Activated CD4-positive, alpha-beta T cell treated with anti-CD3 and anti-CD28 coated beads, Interleukin-2, amount 10 ng/mL, durations not matched to agents 24 days and 14 days (primary cell): Measurements from ENCODE around the gene STRAP. TPM values are rescaled to one million over a fixed set of nuclear protein-coding genes. Genes with fewer than 3 reads are reported as not detected.
"Not testable (repeated sequence)": the region's sequence is repeated elsewhere in the genome, so short reads cannot be mapped to it uniquely, and the experiment has no call there.

ENCODE experiments used
- DNase-seq: peaks from one replicate; pipeline ENCODE4 v3.0.0; 2022
- H3K27ac Mint-ChIP-seq: one replicate; pipeline ENCODE4 v1.8.0; 2022; ENCODE audit warnings: mild to moderate bottlenecking, mixed read lengths
- H3K27me3 Mint-ChIP-seq: one replicate; pipeline ENCODE4 v1.8.0; 2022; ENCODE audit warnings: mixed read lengths
- H3K36me3 Mint-ChIP-seq: one replicate; pipeline ENCODE4 v1.8.0; 2022; ENCODE audit warnings: low read depth, mild to moderate bottlenecking, mixed read lengths
- H3K4me1 Mint-ChIP-seq: one replicate; pipeline ENCODE4 v1.8.0; 2021; ENCODE audit warnings: mixed read lengths
- H3K4me3 Mint-ChIP-seq: one replicate; pipeline ENCODE4 v1.8.0; 2022; ENCODE audit warnings: mild to moderate bottlenecking, moderate library complexity, mixed read lengths
- H3K9me3 Mint-ChIP-seq: one replicate; pipeline ENCODE4 v1.8.0; 2021; ENCODE audit warnings: mixed read lengths
- intact Hi-C: fragments of 100-400 bp; cut with micrococcal nuclease; formaldehyde crosslinking; loops from one replicate; pipeline ENCODE4 v1.15.1; 2023
- total RNA-seq: library from RNA; stranded (reverse); gene quantifications from 2 replicates; pipeline ENCODE4 v1.2.3, GENCODE V29; 2022

The STRAP gene
- total RNA-seq, 1 donor from 2014 or later: 166 TPM

DNA sequence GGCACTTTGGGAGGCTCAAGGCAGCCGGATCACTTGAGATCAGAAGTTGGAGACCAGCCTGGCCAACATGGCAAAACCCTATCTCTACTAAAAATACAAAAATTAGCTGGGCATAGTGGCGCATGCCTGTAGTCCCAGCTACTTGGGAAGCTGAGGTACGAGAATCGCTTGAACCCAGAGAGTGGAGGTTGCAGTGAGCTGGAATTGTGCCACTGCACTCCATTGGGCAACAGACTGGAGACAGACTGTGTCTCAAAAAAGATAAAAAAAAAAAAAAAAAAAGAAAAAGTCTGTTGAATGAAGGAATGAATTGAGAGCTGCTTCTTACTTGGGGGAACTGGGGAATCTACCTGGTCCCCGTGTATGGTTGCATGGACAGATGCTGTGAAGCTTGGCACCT is 31.9 kb downstream of the STRAP start:
- H3K4me3 Mint-ChIP-seq, H3K27ac Mint-ChIP-seq, H3K36me3 Mint-ChIP-seq, H3K9me3 Mint-ChIP-seq, DNase-seq, H3K27me3 Mint-ChIP-seq, intact Hi-C loops, H3K4me1 Mint-ChIP-seq: not testable (repeated sequence)

DNA sequence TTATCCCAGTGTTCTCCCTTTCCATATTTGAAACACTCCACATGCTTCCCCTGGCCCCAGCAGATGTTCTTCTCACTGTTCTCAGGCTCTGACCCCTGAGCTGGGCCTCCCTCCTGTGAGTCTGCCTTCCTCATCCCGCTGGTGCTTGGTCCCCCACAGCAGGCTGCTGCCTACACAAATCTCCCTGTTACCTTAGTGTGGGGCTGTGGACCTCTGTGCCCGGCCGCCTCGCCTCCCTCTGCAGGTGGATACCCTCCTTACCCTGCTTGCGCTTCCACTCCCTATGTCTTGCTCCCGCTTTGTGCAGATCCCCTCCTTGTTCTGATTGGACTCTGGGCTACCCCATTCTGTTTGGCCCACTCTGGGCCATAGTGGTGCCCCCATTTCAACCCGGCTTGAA is 35.9 kb downstream of the STRAP start:
- no peaks in the 10 kb centered on the region for H3K9me3 Mint-ChIP-seq
- no peaks in the 10 kb centered on the region for H3K27me3 Mint-ChIP-seq
- intact Hi-C loops: no loop called here
- no peaks in the 10 kb centered on the region for H3K4me1 Mint-ChIP-seq
- H3K4me3 Mint-ChIP-seq: no peak overlapping the region
- no peak overlapping the region for H3K27ac Mint-ChIP-seq
- DNase-seq: no peak
- no peaks in the 10 kb centered on the region for H3K36me3 Mint-ChIP-seq

DNA sequence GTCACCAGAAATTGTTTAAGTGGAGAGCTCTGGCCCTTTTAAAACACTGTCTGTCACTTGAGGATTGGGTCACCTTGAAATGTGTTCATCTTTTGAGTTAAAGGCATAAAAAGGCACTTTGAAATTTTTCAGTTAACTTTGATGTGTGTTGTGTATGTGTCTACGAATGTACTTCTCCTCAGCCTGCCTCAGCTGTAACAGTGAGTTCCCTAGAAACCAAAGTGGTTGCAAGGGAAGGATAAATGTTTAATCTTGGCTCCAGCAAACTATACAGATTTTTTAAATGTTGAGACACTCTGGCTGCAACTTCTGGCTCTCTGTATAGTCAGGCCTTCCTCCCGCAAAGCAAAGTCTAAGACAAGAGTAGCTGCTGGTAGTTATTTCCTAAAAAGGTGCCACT is 37.2 kb downstream of the STRAP start:
- no peaks in the 10 kb centered on the region for H3K9me3 Mint-ChIP-seq
- intact Hi-C loops: no loop called here
- no peak overlapping the region for H3K27ac Mint-ChIP-seq
- no peaks in the 10 kb centered on the region for H3K4me1 Mint-ChIP-seq
- H3K27me3 Mint-ChIP-seq: no peaks in the 10 kb centered on the region
- H3K4me3 Mint-ChIP-seq: no peak overlapping the region
- no peak for DNase-seq
- H3K36me3 Mint-ChIP-seq: no peaks in the 10 kb centered on the region

DNA sequence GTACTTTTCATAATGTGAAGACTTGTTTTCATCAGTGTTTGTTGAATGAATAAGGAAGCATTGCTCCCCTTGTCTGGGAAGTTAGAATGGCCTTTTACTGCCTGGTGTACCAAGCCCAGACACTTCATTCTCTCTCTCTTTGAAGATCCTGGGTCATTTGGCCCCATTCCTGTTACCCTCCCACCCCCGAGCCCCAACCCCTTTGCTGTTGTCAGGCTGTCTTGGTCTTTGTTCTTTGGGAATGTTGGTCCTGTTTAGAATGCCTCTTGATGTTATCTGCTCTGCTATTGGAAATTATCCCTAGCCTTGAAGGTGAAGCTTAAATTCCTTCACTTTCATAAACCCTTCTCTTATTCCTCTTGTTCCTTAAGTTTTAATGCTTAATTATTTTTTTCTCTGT is 42.8 kb downstream of the STRAP start:
- intact Hi-C loops: no loop called here
- Mint-ChIP-seq H3K27ac (no peak overlapping the region), H3K27me3 (no peaks in the 10 kb centered on the region), H3K36me3 (no peaks in the 10 kb centered on the region), H3K4me3 (no peak overlapping the region), H3K9me3 (no peaks in the 10 kb centered on the region), H3K4me1 (no peaks in the 10 kb centered on the region)
- DNase-seq: no peak

DNA sequence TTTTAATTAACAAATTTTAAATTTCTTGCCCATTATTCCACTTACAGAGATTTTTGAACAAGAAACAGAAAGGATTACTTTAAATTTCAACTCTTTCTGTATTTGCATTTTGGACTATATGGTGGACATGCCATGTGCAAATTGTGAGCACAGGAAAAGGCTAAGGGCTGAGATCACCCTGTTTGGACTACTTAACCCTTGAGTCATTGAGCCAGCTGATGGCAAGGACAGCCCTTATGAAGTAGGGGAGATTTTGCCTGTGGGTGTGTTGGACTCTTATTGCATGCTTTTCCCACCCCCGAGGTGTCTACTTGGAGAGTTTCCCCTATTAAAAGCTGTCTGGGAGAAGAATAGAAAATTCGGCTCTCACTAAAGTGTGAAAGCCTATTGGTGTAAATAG is 46.2 kb downstream of the STRAP start:
- Mint-ChIP-seq H3K4me1 (no peaks in the 10 kb centered on the region), H3K9me3 (no peaks in the 10 kb centered on the region), H3K4me3 (no peak overlapping the region), H3K27ac (no peak overlapping the region), H3K36me3 (no peaks in the 10 kb centered on the region), H3K27me3 (no peaks in the 10 kb centered on the region)
- DNase-seq: no peak
- intact Hi-C loops: no loop called here

DNA sequence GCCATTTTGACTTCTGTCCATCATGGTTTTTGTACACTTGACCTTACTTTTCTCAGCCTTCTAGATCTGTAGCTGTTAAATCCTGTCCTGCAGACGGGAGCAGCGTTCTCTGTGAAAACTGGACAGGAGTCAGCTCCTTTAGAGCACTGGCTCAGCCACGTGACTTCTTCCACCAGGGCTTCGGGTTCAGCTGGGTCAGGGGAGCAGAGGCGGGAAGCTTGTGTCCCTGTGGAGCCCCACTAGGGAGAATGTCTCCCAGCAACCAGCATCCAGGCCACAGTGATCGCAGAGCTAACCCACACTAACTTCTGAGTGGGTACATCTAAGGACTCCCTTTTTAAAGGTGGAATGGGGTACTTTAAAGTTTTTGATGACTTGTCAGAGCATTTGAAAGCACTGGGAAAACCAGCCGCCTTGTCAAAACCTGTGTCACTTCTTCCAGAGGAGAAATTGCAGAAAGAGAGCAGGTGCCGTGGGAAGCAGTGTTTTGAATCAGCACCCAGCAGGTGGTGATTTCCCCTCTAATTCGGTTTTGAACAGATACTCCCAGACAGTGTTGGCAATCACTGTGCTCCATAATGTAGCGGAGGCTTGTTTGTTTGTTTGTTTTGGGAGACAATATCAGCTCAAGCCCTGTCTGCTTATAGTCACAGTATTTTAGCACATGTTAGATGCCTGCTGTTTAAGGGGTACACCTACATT is 46.8 kb downstream of the STRAP start:
- H3K4me3 Mint-ChIP-seq: no peak overlapping the region

DNA sequence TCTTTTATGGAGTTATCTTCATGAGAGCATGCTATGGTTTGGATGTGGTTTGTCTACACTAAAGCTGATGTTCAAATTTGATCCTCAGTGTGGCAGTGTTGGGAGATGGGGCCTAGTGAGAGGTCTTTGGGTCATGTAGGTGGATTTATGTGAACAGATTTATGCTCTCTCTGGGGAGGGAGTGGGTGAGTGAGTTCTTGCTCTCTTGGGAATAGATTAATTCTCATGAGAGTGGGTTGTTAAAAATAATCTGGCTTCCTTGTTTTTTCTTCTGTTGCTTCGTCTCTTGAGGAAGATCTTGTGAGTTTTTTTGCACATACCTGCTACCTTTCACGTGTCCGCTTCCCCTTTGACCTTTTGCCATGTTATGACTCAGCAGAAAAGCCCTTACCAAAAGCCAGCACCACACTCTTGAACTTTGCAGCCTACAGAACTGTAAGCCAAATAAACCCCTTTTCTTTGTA is 49.4 kb downstream of the STRAP start:
- DNase-seq: no peak
- Mint-ChIP-seq H3K9me3 (no peaks in the 10 kb centered on the region), H3K27ac (no peak overlapping the region), H3K4me1 (no peaks in the 10 kb centered on the region), H3K27me3 (no peaks in the 10 kb centered on the region), H3K4me3 (no peak overlapping the region), H3K36me3 (no peaks in the 10 kb centered on the region)
- intact Hi-C loops: no loop called here

More for the DNA sequence above, 46.8 kb downstream of the STRAP start:
- peak; percentile 45 for DNase-seq
- no peaks in the 10 kb centered on the region for H3K4me1 Mint-ChIP-seq
- H3K27me3 Mint-ChIP-seq: no peaks in the 10 kb centered on the region
- no peaks in the 10 kb centered on the region for H3K9me3 Mint-ChIP-seq
- intact Hi-C loops: no loop called here
- H3K27ac Mint-ChIP-seq: no peak overlapping the region
- no peaks in the 10 kb centered on the region for H3K36me3 Mint-ChIP-seq

DNA sequence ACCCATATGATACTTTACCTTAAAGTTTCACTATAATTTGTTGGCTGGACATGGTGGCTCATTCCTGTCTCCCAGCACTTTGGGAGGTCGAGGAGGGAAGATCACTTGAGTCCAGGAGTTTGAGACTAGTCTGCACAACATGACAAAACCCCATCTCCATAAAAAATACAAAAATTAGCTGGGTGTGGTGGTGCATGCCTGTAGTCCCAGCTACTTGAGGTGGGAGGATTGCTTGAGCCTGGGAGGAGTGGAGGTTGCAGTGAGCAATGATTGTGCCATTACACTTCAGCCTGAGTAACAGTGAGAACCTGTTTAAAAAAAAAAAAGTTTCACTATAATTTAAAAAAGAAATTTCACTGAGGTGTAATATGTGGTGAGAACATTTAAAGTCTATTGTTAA is 50.1 kb downstream of the STRAP start:
- no peak for DNase-seq
- Mint-ChIP-seq H3K4me3 (no peak overlapping the region), H3K9me3 (peaks cover 1% of the 10 kb centered on the region), H3K36me3 (no peaks in the 10 kb centered on the region), H3K4me1 (no peaks in the 10 kb centered on the region), H3K27me3 (no peaks in the 10 kb centered on the region), H3K27ac (no peak overlapping the region)
- intact Hi-C loops: no loop called here

DNA sequence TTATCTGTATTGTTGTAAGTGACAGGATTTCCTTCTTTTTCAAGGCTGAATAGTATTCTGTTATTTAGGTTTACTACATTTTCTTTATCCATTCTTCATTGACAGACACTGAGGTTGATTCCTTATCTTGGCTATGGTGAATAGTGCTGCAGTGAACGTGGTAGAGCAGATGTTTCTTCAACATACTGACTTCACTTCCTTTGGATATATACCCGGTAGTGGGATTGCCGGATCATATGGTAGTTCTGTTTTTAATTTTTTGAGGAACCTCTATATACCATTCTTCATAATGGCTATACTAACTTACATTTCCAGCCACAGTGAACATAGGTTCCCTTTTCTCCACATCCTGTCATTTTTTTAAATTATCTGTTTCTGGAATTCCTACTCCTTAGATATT is 50.8 kb downstream of the STRAP start:
- H3K27ac Mint-ChIP-seq: no peak overlapping the region
- no peaks in the 10 kb centered on the region for H3K36me3 Mint-ChIP-seq
- H3K4me3 Mint-ChIP-seq: no peak overlapping the region
- no peak for DNase-seq
- H3K9me3 Mint-ChIP-seq: peaks cover 3% of the 10 kb centered on the region
- no peaks in the 10 kb centered on the region for H3K27me3 Mint-ChIP-seq
- H3K4me1 Mint-ChIP-seq: no peaks in the 10 kb centered on the region
- intact Hi-C loops: no loop called here

DNA sequence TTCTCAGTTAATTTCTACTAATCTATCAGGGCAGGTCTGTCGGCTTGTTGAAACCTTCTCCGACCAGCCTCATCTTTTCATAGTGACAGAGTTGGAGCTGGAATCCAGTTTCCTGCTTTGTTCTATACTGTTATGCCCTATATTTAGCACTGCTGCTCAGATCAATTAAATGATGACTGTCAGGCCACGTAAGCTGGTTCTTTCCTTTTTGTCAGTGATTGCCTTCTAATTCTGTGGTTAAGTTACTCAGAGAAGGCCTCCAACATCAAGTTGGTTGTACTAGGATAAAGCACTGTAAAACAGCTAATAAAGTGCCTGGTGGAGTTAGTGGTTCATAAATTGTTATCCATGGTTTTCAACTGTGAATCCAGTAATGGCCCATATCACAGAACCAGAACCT is 51.6 kb downstream of the STRAP start:
- H3K27me3 Mint-ChIP-seq: no peaks in the 10 kb centered on the region
- DNase-seq: no peak
- H3K4me3 Mint-ChIP-seq: no peak overlapping the region
- peaks cover 4% of the 10 kb centered on the region for H3K9me3 Mint-ChIP-seq
- H3K4me1 Mint-ChIP-seq: no peaks in the 10 kb centered on the region
- H3K27ac Mint-ChIP-seq: no peak overlapping the region
- H3K36me3 Mint-ChIP-seq: no peaks in the 10 kb centered on the region
- intact Hi-C loops: no loop called here

DNA sequence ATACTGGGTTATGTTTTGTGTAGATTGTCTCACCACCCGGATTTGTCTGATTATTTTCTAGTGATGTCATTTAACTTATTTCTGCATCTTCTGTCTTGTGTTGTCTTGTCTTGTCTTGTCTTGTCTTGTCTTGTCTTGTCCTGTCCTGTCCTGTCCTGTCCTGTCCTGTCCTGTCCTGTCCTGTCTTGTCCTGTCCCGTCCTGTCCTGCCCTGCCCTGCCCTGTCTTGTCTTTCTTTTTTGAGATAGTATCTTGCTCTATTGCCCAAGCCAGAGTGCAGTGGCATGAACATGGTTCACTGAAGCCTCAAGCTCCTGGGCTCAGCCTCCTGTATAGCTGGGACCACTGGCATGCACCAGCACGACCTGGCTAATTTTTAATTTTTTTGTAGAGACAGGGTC is 54.6 kb downstream of the STRAP start:
- DNase-seq: no peak
- Mint-ChIP-seq H3K27ac (no peak overlapping the region), H3K36me3 (peaks cover 4% of the 10 kb centered on the region), H3K9me3 (peaks cover 14% of the 10 kb centered on the region), H3K4me1 (no peaks in the 10 kb centered on the region), H3K27me3 (no peaks in the 10 kb centered on the region), H3K4me3 (no peak overlapping the region)
- intact Hi-C loops: no loop called here

DNA sequence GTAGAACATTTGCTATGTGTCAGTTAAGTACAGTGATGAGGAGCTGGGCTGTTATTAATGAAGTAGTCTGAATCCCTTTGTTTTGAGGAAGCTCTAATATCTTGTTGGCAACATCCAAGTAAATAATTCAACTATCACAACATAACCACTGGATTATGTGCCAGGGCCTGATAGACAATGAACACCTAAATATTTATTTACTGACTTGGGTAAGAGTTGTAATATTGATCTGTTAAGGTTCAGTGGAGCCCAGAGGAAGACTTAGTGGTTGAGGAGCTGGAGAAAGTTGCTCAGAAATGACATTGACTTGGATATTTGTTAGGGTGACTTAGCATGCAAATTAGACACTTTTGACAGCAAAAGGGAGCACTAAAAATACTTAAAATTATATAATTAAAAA is 55.7 kb downstream of the STRAP start:
- Mint-ChIP-seq H3K4me1 (no peaks in the 10 kb centered on the region), H3K27me3 (no peaks in the 10 kb centered on the region), H3K36me3 (peaks cover 4% of the 10 kb centered on the region), H3K27ac (no peak overlapping the region), H3K4me3 (no peak overlapping the region), H3K9me3 (peaks cover 22% of the 10 kb centered on the region)
- no peak for DNase-seq
- intact Hi-C loops: no loop called here

DNA sequence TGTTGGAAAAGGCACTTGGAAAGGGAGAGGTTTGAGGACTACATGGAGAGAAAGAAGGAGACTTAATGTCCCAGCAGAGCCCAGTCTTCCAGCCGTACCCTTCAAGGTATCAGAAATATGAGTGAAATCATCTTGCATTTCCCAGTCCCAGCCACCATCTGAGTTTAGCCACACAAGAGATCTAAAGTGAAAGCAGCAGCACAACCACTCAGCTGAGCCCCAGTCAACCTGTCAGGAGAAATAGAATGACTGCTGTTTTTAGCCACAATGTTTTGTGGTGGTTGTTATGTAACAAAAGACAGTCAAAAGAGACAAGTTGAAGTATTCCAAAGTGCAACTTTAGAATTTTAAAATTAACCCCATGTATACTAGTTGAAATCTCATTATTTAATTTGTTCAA is 56.9 kb downstream of the STRAP start:
- no peak for DNase-seq

DNA sequence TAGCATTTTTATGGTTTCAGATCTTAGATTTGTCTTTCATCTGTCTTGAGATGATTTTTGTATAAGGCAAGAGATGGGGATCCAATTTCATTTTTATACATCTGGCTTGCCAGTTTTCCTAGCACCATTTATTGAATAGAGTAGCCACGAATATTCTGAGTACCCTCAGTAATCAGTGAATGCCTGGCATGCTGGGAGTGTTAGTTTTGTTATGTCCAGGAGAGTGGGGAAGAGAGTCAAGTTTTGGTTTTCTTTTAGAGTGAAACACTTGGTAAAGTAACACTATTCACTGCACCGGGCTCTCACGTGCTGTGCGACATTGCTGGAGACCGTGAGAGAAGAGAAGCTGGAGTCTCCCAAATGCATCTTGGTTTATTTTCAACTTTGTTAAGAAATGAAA is 60.3 kb downstream of the STRAP start:
- Mint-ChIP-seq H3K4me3 (no peak overlapping the region), H3K4me1 (no peaks in the 10 kb centered on the region), H3K27me3 (no peaks in the 10 kb centered on the region), H3K27ac (no peak overlapping the region), H3K36me3 (peaks cover 4% of the 10 kb centered on the region), H3K9me3 (peaks cover 26% of the 10 kb centered on the region)
- no peak for DNase-seq
- intact Hi-C loops: no loop called here

More for the DNA sequence above, 56.9 kb downstream of the STRAP start:
- peaks cover 4% of the 10 kb centered on the region for H3K36me3 Mint-ChIP-seq
- H3K4me1 Mint-ChIP-seq: no peaks in the 10 kb centered on the region
- no peak overlapping the region for H3K4me3 Mint-ChIP-seq
- intact Hi-C loops: no loop called here
- H3K27ac Mint-ChIP-seq: no peak overlapping the region
- peaks cover 22% of the 10 kb centered on the region for H3K9me3 Mint-ChIP-seq
- H3K27me3 Mint-ChIP-seq: no peaks in the 10 kb centered on the region

DNA sequence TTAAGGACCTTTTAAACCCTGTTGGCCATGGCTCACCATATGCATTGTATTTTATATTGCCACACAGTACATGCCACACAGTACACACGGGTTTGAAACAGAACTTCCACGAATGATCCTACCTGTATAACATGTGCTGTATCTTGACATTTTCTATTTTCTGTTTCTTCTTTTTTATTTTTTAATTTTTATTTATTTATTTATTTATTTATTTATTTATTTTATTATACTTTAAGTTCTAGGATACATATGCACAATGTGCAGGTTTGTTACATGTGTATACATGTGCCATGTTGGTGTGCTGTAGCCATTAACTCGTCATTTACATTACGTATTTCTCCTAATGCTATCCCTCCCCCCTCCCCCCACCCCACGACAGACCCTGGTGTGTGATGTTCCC is 61.3 kb downstream of the STRAP start:
- H3K9me3 Mint-ChIP-seq: peaks cover 25% of the 10 kb centered on the region
- H3K36me3 Mint-ChIP-seq, H3K4me3 Mint-ChIP-seq, DNase-seq, intact Hi-C loops, H3K4me1 Mint-ChIP-seq, H3K27me3 Mint-ChIP-seq, H3K27ac Mint-ChIP-seq: not testable (repeated sequence)
